Vagina (tissue), 2 donors: ENCODE data around the gene ASTN2.

ENCODE experiments used
- POLR2A ChIP-seq, 2 donors: fragments of 450-650 bp; IDR thresholded peaks; one replicate each; pipeline ENCODE4 v1.6.1; 2017; ENCODE audit warnings: antibody characterized with exemption in 2 of 2, mild to moderate bottlenecking in 2 of 2, moderate library complexity in 2 of 2
- POLR2AphosphoS5 ChIP-seq, 2 donors: sonication (generic); formaldehyde crosslinking; IDR thresholded peaks; one replicate each; pipeline ENCODE4 v1.9.0; 2017; ENCODE audit warnings: antibody characterized with exemption in 2 of 2, mild to moderate bottlenecking in 2 of 2, low read depth in 1 of 2; ENCODE audit not compliant: insufficient read depth in 1 of 2
- TF ChIP-seq, protein P1 (sequence below), 3 experiments: fragments of 450-650 bp in 2 of 3; fragments of 200-600 bp in 1 of 3; sonication (generic) in 1 of 3; IDR thresholded peaks; one replicate each; pipeline ENCODE4 v1.5.1; 2017 to 2019; ENCODE audit warnings: antibody characterized with exemption in 3 of 3, mild to moderate bottlenecking in 2 of 3, moderate library complexity in 2 of 3

DNA sequence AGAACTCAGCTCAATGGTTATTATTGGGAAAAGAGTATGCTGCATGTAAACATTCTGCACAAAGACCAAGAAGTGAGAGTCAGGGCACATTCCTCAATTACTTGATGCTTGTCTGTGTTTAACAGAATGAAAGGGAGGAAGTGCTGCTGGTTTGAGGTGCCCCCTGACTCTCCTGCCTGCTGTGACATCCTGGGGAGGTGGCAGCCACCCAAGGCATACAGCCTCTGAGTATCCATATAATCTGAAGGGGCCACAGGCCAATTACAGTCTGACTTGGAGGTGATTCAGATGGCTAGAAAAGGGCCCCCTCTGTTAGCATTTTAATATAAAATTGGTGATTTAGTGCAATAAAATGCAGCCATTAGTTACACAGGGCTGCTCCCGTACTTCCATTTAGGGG, 313.8 kb downstream of the ASTN2 start:
- TF ChIP-seq, protein P1, sequence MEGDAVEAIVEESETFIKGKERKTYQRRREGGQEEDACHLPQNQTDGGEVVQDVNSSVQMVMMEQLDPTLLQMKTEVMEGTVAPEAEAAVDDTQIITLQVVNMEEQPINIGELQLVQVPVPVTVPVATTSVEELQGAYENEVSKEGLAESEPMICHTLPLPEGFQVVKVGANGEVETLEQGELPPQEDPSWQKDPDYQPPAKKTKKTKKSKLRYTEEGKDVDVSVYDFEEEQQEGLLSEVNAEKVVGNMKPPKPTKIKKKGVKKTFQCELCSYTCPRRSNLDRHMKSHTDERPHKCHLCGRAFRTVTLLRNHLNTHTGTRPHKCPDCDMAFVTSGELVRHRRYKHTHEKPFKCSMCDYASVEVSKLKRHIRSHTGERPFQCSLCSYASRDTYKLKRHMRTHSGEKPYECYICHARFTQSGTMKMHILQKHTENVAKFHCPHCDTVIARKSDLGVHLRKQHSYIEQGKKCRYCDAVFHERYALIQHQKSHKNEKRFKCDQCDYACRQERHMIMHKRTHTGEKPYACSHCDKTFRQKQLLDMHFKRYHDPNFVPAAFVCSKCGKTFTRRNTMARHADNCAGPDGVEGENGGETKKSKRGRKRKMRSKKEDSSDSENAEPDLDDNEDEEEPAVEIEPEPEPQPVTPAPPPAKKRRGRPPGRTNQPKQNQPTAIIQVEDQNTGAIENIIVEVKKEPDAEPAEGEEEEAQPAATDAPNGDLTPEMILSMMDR (IDR thresholded peaks at IDR 0.05), result no peak
- TF ChIP-seq POLR2AphosphoS5 (IDR thresholded peaks at IDR 0.05; ENCODE audit: insufficient read depth in 1 of 2, low read depth in 1 of 2) (no peak), POLR2A (IDR thresholded peaks at IDR 0.05) (no peak)
